HEK293T (cell line): Measurements from ENCODE around the gene HERC2.

Source experiments
- CTCF ChIA-PET: fragments of 350-600 bp; formaldehyde crosslinking; extraction: SDS; loops from one replicate; lab custom pipeline; 2021; ENCODE audit warnings: antibody characterized with exemption, inconsistent platforms; lab: Yijun Ruan, JAX
- POLR2A ChIA-PET: fragments of 350-600 bp; formaldehyde crosslinking; extraction: SDS; loops from one replicate; lab custom pipeline; 2020; ENCODE audit warnings: antibody characterized with exemption, inconsistent platforms; lab: Yijun Ruan, JAX
- DNase-seq: peaks from one replicate; pipeline ENCODE4 v3.0.0; 2012; ENCODE audit warnings: mixed read lengths; ENCODE audit errors: extremely low spot score
- ARNT ChIP-seq: fragments of 450-650 bp; IDR thresholded peaks from 2 replicates; pipeline ENCODE4 v1.6.1; 2017; ENCODE audit warnings: mild to moderate bottlenecking
- BHLHE40 ChIP-seq: fragments of 450-650 bp; IDR thresholded peaks from 2 replicates; pipeline ENCODE4 v1.6.1; 2016; ENCODE audit warnings: mild to moderate bottlenecking, moderate library complexity, borderline replicate concordance
- ELF4 ChIP-seq: fragments of 450-650 bp; IDR thresholded peaks from 2 replicates; pipeline ENCODE4 v1.6.1; 2017; ENCODE audit warnings: antibody characterized with exemption
- FOXA1 ChIP-seq: fragments of 450-650 bp; IDR thresholded peaks from 2 replicates; pipeline ENCODE4 v1.6.1; 2016; ENCODE audit warnings: mild to moderate bottlenecking
- FOXM1 ChIP-seq: fragments of 450-650 bp; IDR thresholded peaks from 2 replicates; pipeline ENCODE4 v1.6.1; 2017; ENCODE audit warnings: mild to moderate bottlenecking, borderline replicate concordance
- HDGF ChIP-seq: fragments of 450-650 bp; IDR thresholded peaks from 2 replicates; pipeline ENCODE4 v1.6.1; 2017; ENCODE audit warnings: antibody characterized with exemption, borderline replicate concordance
- LEF1 ChIP-seq: fragments of 450-650 bp; IDR thresholded peaks from 2 replicates; pipeline ENCODE4 v1.6.1; 2017; ENCODE audit warnings: mild to moderate bottlenecking, borderline replicate concordance
- SP1 ChIP-seq: fragments of 450-650 bp; IDR thresholded peaks from 2 replicates; pipeline ENCODE4 v1.6.1; 2017
- TARDBP ChIP-seq: fragments of 450-650 bp; IDR thresholded peaks from 2 replicates; pipeline ENCODE4 v1.6.1; 2016

HERC2 gene

DNA sequence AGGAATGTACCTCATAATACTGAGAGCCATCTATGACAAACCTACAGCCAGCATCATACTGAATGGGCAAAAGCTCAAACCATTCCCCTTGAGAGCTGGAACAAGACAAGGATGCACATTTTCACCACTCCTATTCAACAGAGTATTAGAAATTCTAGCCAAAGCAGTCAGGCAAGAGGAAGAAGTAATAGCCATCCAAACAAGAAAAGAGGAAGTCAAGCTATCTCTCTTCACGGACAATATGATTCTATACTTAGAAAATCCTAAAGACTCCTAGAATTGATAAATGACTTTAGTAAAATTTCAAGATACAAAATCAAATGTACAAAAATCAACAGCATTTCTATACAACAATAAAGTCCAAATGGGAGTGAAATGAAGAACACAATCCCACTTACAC, 253.0 kb downstream of the HERC2 start:
- no peak for DNase-seq
- ChIA-PET CTCF (no interaction called here), POLR2A (no interaction called here)
- TF ChIP-seq BHLHE40 = no peak

DNA sequence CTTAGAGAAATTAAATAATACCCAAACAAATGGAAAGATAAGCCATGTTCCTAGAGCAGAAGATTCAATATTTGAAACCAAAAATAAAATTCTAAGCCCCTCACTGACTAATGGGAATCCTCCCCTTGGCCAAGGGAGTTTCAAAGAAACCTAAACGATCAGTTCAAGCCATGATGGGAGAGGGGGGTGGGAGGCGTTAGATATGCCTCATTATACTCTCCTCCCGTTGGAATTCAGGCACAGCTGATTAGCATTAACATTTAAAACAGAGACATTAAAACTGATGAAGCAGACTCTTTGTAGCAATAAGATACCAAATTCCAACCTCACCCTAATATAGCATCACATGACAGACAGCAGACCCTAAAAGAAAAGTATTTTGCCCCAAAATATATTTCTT, 255.7 kb downstream of the HERC2 start:
- POLR2A ChIA-PET = no interaction called here
- no peak for DNase-seq
- CTCF ChIA-PET = no interaction called here
- TF ChIP-seq BHLHE40 (no peak), FOXM1 (no peak), FOXA1 (no peak), HDGF (no peak), ARNT (no peak), TARDBP (no peak), SP1 (no peak), LEF1 (no peak), ELF4 (no peak)
